PC-3 (cell line): ENCODE results near the gene PANK1. TPM values are rescaled to one million over a fixed set of nuclear protein-coding genes. Genes with fewer than 3 reads are reported as not detected.

ENCODE experiments used
- ATAC-seq: fragments of 200-7000 bp; cut with Tn5 transposase; 2 replicates; pipeline ENCODE4 v1.9.1; 2020; ENCODE audit warnings: mild to moderate bottlenecking, moderate library complexity
- BruUV-seq: library from RNA; stranded (reverse); fragments of 400-500 nt; replicated peaks from 2 replicates; lab custom pipeline; 2021; lab: Mats Ljungman, UMichigan
- CTCF ChIA-PET: fragments of 300-600 bp; sonication (Branson Sonifier 250); formaldehyde crosslinking; loops from one replicate; lab custom pipeline; 2022; ENCODE audit warnings: antibody characterized with exemption; lab: Charles Lee
- POLR2A ChIA-PET: fragments of 300-600 bp; sonication (Branson Sonifier 250); formaldehyde crosslinking; loops from one replicate; lab custom pipeline; 2022; ENCODE audit warnings: antibody characterized with exemption; ENCODE audit not compliant: unreplicated experiment; lab: Charles Lee
- DNase-seq: peaks from one replicate; pipeline ENCODE4 v3.0.0-alpha.2; 2015
- H2AFZ ChIP-seq: fragments of 300-600 bp; sonication (generic); 2 replicates; pipeline ENCODE4 v1.6.0; 2016; ENCODE audit warnings: antibody characterized with exemption, low read length
- H3F3A ChIP-seq: fragments of 300-600 bp; sonication (generic); one replicate; pipeline ENCODE4 v1.6.0; 2017; ENCODE audit warnings: antibody characterized with exemption, low read length, control low read depth, mild to moderate bottlenecking; ENCODE audit not compliant: unreplicated experiment
- H3K27ac ChIP-seq: fragments of 300-600 bp; sonication (generic); 2 replicates; pipeline ENCODE4 v1.5.1; 2016; ENCODE audit warnings: mild to moderate bottlenecking, low read length
- H3K27me3 ChIP-seq: fragments of 300-600 bp; sonication (generic); 2 replicates; pipeline ENCODE4 v1.6.1; 2016; ENCODE audit warnings: low read length, mixed read lengths
- H3K36me3 ChIP-seq: fragments of 300-600 bp; sonication (generic); 2 replicates; pipeline ENCODE4 v1.6.1; 2016; ENCODE audit warnings: low read depth, mixed run types, low read length, mixed read lengths
- H3K4me1 ChIP-seq: fragments of 300-600 bp; sonication (generic); 2 replicates; pipeline ENCODE4 v1.5.1; 2016; ENCODE audit warnings: low read length; ENCODE audit not compliant: insufficient read depth
- H3K4me2 ChIP-seq: fragments of 300-600 bp; sonication (generic); 2 replicates; pipeline ENCODE4 v1.6.0; 2016; ENCODE audit warnings: low read length
- H3K4me3 ChIP-seq: fragments of 300-600 bp; sonication (generic); 2 replicates; pipeline ENCODE4 v1.5.1; 2016; ENCODE audit warnings: mild to moderate bottlenecking, low read length, mixed read lengths
- H3K79me2 ChIP-seq: fragments of 300-600 bp; sonication (generic); 2 replicates; pipeline ENCODE4 v1.6.1; 2017; ENCODE audit warnings: low read length, mixed read lengths
- H3K9ac ChIP-seq: fragments of 300-600 bp; sonication (generic); 2 replicates; pipeline ENCODE4 v1.6.0; 2016; ENCODE audit warnings: mild to moderate bottlenecking, low read length
- H3K9me2 ChIP-seq: fragments of 300-600 bp; sonication (generic); replicated peaks from 2 replicates; pipeline ENCODE4 v1.6.1; 2016; ENCODE audit warnings: mixed run types, low read length, mixed read lengths
- H3K9me3 ChIP-seq: fragments of 300-600 bp; sonication (generic); 2 replicates; pipeline ENCODE4 v1.6.1; 2016; ENCODE audit warnings: low read length, mixed read lengths
- H4K20me1 ChIP-seq: fragments of 300-600 bp; sonication (generic); 2 replicates; pipeline ENCODE4 v1.6.1; 2016; ENCODE audit warnings: low read length, mixed read lengths
- EZH2 ChIP-seq: fragments of 300-600 bp; sonication (generic); IDR thresholded peaks from one replicate; pipeline ENCODE4 v1.6.1; 2017; ENCODE audit warnings: antibody characterized with exemption, mild to moderate bottlenecking, low read length; ENCODE audit not compliant: unreplicated experiment
- EZH2phosphoT487 ChIP-seq: fragments of 300-600 bp; sonication (generic); IDR thresholded peaks from 2 replicates; pipeline ENCODE4 v1.6.1; 2018; ENCODE audit warnings: mild to moderate bottlenecking, antibody characterized with exemption, low read length, borderline replicate concordance
- intact Hi-C: fragments of 100-400 bp; cut with micrococcal nuclease; formaldehyde crosslinking; loops from 2 replicates; pipeline ENCODE4 v1.9.0; 2023
- total RNA-seq: library from RNA; depleted of rRNA; stranded (reverse); fragments of >200 nt; gene quantifications from 2 replicates; pipeline ENCODE4 v1.2.3, GENCODE V29; 2014
- TF ChIP-seq, protein P1 (sequence below): fragments of 300-600 bp; sonication (generic); conservative IDR thresholded peaks from 2 replicates; pipeline ENCODE4 v1.5.1; 2017; ENCODE audit warnings: antibody characterized with exemption, low read depth, mild to moderate bottlenecking, low read length

Gene PANK1
- total RNA-seq, 1 experiment from 2014 or later, result 3.9 TPM

DNA sequence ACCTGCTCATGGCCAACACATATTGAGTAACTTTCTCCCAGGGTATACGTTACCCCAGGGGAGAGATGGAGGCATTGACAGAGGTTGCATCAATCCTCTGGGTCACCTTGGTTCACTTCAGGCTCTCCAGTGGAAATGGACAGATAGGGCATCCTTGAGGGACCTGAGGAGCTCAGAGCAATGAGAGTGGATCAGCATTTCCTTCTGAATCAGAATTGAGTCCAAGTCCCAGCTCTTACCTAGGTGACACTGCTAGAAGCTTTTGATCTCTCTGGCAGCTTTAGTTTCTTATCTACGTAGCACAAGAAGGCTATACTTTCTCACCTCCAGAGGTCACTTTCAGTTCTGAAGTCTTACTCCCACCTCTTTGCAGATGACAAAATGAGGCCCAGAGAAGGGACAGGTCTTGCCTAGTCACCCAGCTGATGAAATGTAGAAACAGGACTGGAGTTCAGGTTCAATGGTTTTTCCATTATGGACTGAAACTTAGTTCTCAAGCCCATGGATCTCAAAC, 35.2 kb downstream of the PANK1 start:
- Histone ChIP-seq H3K9ac (no peak overlapping the region), H3K36me3 (no peaks in the 10 kb centered on the region), H2AFZ (no peak overlapping the region), H3K4me1 (no peaks in the 10 kb centered on the region), H4K20me1 (no peaks in the 10 kb centered on the region), H3K27me3 (no peaks in the 10 kb centered on the region), H3K79me2 (no peaks in the 10 kb centered on the region), H3K4me2 (no peak overlapping the region), H3K9me2 (no peaks in the 10 kb centered on the region), H3K27ac (no peak overlapping the region), H3K9me3 (no peaks in the 10 kb centered on the region), H3F3A (no peaks in the 10 kb centered on the region), H3K4me3 (no peak overlapping the region)
- POLR2A ChIA-PET, result no interaction called here
- DNase-seq (no peak), ATAC-seq (no peak)
- TF ChIP-seq EZH2 (no peak), EZH2phosphoT487 (no peak)
- TF ChIP-seq, protein P1, sequence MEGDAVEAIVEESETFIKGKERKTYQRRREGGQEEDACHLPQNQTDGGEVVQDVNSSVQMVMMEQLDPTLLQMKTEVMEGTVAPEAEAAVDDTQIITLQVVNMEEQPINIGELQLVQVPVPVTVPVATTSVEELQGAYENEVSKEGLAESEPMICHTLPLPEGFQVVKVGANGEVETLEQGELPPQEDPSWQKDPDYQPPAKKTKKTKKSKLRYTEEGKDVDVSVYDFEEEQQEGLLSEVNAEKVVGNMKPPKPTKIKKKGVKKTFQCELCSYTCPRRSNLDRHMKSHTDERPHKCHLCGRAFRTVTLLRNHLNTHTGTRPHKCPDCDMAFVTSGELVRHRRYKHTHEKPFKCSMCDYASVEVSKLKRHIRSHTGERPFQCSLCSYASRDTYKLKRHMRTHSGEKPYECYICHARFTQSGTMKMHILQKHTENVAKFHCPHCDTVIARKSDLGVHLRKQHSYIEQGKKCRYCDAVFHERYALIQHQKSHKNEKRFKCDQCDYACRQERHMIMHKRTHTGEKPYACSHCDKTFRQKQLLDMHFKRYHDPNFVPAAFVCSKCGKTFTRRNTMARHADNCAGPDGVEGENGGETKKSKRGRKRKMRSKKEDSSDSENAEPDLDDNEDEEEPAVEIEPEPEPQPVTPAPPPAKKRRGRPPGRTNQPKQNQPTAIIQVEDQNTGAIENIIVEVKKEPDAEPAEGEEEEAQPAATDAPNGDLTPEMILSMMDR, result no peak
- no TSS peak for BruUV-seq
- intact Hi-C loops, result no loop called here
- CTCF ChIA-PET, result no interaction called here

DNA sequence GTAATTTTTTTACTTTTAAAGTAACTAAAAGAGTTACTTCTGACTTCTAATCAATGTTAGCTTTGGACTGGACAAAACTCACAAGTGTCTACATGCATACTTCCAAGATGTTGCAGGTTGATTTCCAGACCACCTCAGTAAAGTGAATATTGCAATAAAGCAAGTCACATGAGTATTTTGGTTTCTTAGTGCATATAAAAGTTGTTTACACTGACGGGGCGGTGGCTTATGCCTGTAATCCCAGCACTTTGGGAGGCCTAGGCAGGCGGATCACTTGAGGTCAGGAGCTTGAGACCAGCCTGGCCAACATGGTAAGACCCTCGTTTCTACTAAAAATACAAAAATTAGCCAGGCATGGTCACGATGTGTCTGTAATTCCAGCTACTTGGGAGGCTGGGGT, 40.8 kb downstream of the PANK1 start:
- no peak overlapping the region for H3K27ac ChIP-seq
- no peaks in the 10 kb centered on the region for H3F3A ChIP-seq
- H3K9ac ChIP-seq, result no peak overlapping the region
- ChIA-PET POLR2A (no interaction called here), CTCF (no interaction called here)
- H3K27me3 ChIP-seq, result no peaks in the 10 kb centered on the region
- ATAC-seq (no peak), DNase-seq (no peak)
- H3K4me1 ChIP-seq, result no peaks in the 10 kb centered on the region
- intact Hi-C loops, result no loop called here
- H3K79me2 ChIP-seq, result no peaks in the 10 kb centered on the region
- no TSS peak for BruUV-seq
- H2AFZ ChIP-seq, result no peak overlapping the region
- TF ChIP-seq EZH2 (no peak), EZH2phosphoT487 (no peak)
- TF ChIP-seq, protein P1, result no peak
- no peaks in the 10 kb centered on the region for H3K36me3 ChIP-seq
- no peaks in the 10 kb centered on the region for H3K9me2 ChIP-seq
- no peak overlapping the region for H3K4me2 ChIP-seq
- no peaks in the 10 kb centered on the region for H4K20me1 ChIP-seq
- no peak overlapping the region for H3K4me3 ChIP-seq
- H3K9me3 ChIP-seq, result no peaks in the 10 kb centered on the region

DNA sequence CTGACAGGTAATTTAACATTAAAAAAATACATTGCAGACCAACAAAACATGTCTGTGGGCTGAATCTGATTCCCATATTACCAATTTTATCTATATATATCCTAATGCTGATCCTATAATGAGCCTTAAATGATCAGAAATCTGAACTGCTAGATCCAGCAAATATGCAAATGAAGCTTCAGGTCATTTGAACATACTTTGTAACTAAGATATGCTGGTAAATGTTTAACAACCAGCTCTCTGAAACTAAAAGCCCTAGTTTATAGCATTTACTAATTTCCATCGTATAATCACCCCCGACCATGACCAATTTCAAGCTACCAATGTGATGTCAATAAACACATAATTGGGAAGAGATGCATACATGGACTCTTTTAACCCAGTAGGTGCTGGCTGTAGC, 42.1 kb downstream of the PANK1 start:
- intact Hi-C loops, result no loop called here
- no peaks in the 10 kb centered on the region for H3K4me1 ChIP-seq
- H3K36me3 ChIP-seq, result no peaks in the 10 kb centered on the region
- H3K79me2 ChIP-seq, result no peaks in the 10 kb centered on the region
- ATAC-seq, result no peak
- H3K27me3 ChIP-seq, result no peaks in the 10 kb centered on the region
- H3K27ac ChIP-seq, result no peak overlapping the region
- CTCF ChIA-PET, result no interaction called here
- no TSS peak for BruUV-seq
- H4K20me1 ChIP-seq, result no peaks in the 10 kb centered on the region
- H3K4me2 ChIP-seq, result no peak overlapping the region
- no peaks in the 10 kb centered on the region for H3K9me3 ChIP-seq
- no peak for DNase-seq
- no peaks in the 10 kb centered on the region for H3F3A ChIP-seq
- TF ChIP-seq, protein P1, result no peak
- TF ChIP-seq EZH2phosphoT487, result no peak
- TF ChIP-seq EZH2, result no peak
- no peak overlapping the region for H3K9ac ChIP-seq
- H3K4me3 ChIP-seq, result no peak overlapping the region
- no peaks in the 10 kb centered on the region for H3K9me2 ChIP-seq
- no peak overlapping the region for H2AFZ ChIP-seq
- POLR2A ChIA-PET, result no interaction called here
